Measurements from ENCODE around the gene MORN1.

DNA sequence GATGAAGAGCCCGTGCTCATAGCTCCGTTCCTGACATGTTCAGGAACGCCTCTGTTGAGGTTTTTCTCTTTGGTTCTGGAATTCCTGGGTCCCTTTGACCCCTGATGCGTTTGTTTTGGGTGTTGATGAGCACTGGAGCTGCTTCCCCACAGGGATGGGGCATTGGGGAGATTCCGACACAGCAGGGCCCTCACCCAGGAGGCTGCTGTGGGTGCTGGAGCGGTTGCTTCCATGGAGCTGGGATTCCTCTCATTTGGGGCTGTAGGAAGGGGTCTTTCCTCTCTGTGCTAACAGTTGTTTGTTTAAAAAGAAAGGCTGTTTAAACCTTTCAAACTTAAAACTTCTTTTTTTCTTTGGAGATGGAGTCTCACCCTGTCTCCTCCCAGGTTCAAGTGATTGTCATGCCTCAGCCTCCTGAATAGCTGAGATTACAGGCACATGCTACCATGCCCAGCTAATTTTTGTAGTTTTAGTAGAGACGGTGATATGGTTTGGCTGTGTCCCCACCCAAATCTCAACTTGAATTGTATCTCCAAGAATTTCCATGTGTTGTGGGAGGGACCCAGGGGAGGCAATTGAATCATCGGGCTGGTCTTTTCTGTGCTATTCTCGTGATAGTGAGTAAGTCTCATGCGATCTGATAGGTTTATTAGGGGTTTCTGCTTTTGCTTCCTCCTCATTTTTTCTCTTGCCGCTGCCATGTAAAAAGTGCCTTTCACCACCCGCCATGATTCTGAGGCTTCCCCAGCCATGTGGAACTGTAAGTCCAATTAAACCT lies 114.4 kb downstream of the MORN1 start:
- TF ChIP-seq, protein P1, sequence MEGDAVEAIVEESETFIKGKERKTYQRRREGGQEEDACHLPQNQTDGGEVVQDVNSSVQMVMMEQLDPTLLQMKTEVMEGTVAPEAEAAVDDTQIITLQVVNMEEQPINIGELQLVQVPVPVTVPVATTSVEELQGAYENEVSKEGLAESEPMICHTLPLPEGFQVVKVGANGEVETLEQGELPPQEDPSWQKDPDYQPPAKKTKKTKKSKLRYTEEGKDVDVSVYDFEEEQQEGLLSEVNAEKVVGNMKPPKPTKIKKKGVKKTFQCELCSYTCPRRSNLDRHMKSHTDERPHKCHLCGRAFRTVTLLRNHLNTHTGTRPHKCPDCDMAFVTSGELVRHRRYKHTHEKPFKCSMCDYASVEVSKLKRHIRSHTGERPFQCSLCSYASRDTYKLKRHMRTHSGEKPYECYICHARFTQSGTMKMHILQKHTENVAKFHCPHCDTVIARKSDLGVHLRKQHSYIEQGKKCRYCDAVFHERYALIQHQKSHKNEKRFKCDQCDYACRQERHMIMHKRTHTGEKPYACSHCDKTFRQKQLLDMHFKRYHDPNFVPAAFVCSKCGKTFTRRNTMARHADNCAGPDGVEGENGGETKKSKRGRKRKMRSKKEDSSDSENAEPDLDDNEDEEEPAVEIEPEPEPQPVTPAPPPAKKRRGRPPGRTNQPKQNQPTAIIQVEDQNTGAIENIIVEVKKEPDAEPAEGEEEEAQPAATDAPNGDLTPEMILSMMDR (IDR thresholded peaks at IDR 0.05; ENCODE audit: poor library complexity): no peak
- TF ChIP-seq EZH2 (IDR thresholded peaks at IDR 0.05; ENCODE audit: borderline replicate concordance) (no peak), EZH2phosphoT487 (IDR thresholded peaks at IDR 0.05; ENCODE audit: low read depth, severe bottlenecking, unreplicated experiment) (no peak)

All from hepatocyte (in vitro differentiated cells).